CD14-positive monocyte (primary cell): ENCODE data around the gene SELENOM. TPM values are rescaled to one million over a fixed set of nuclear protein-coding genes. Genes with fewer than 3 reads are reported as not detected.

Experiments used
- DNase-seq, 3 donors: peaks; one replicate each; pipeline ENCODE4 v3.0.0-alpha.2; 2011 to 2022
- H2AFZ ChIP-seq: 2 replicates; pipeline ENCODE4 v1.6.0; 2012; ENCODE audit warnings: mild to moderate bottlenecking, low read depth, low read length, inconsistent platforms; ENCODE audit not compliant: insufficient read depth, poor library complexity, severe bottlenecking
- H3K27ac ChIP-seq, 2 donors: 1 replicate in 1 of 2; 2 replicates in 1 of 2; pipeline ENCODE4 v1.5.1; 2012 to 2013; ENCODE audit warnings: low read length in 2 of 2, control low read depth in 1 of 2, inconsistent platforms in 1 of 2, low read depth in 1 of 2, mild to moderate bottlenecking in 1 of 2
- H3K27me3 ChIP-seq, 2 donors: one replicate each; pipeline versions ENCODE4 v1.6.0 to v1.6.1; 2011 to 2013; ENCODE audit warnings: low read length in 2 of 2; ENCODE audit not compliant: control insufficient read depth in 2 of 2, insufficient read depth in 2 of 2
- H3K36me3 ChIP-seq, 2 donors: replicated peaks in 1 of 2; 1 replicate in 1 of 2; 2 replicates in 1 of 2; pipeline versions ENCODE4 v1.5.1 to v1.6.1; 2012 to 2013; ENCODE audit warnings: low read length in 2 of 2, control low read depth in 1 of 2, inconsistent platforms in 1 of 2, mild to moderate bottlenecking in 1 of 2; ENCODE audit not compliant: insufficient read depth in 2 of 2, control insufficient read depth in 1 of 2
- H3K4me1 ChIP-seq, 2 donors: 1 replicate in 1 of 2; 2 replicates in 1 of 2; pipeline versions ENCODE4 v1.5.1 to v1.6.1; 2012 to 2013; ENCODE audit warnings: low read length in 2 of 2, control low read depth in 1 of 2, inconsistent platforms in 1 of 2, mild to moderate bottlenecking in 1 of 2, moderate library complexity in 1 of 2; ENCODE audit not compliant: insufficient read depth in 2 of 2, control insufficient read depth in 1 of 2
- H3K4me2 ChIP-seq: replicated peaks from 2 replicates; pipeline ENCODE3; 2012; ENCODE audit warnings: low read length, moderate library complexity, mild to moderate bottlenecking; ENCODE audit not compliant: poor library complexity, severe bottlenecking; ENCODE audit errors: extremely low read depth
- H3K4me3 ChIP-seq, 3 experiments: fragments of 200-600 bp in 1 of 3; sonication (generic) in 1 of 3; replicated peaks in 1 of 3; 1 replicate in 2 of 3; 2 replicates in 1 of 3; pipeline ENCODE4 v1.5.1; 2011 to 2013; ENCODE audit warnings: low read length in 3 of 3, mild to moderate bottlenecking in 3 of 3, control low read depth in 2 of 3, low read depth in 2 of 3, inconsistent platforms in 1 of 3, moderate library complexity in 1 of 3
- H3K79me2 ChIP-seq: 2 replicates; pipeline ENCODE4 v1.6.0; 2012; ENCODE audit warnings: mild to moderate bottlenecking, control low read depth, inconsistent platforms, low read length, moderate library complexity; ENCODE audit not compliant: insufficient read depth
- H3K9ac ChIP-seq: 2 replicates; pipeline ENCODE4 v1.6.0; 2017; ENCODE audit warnings: low read length, mild to moderate bottlenecking; ENCODE audit not compliant: insufficient read depth, poor library complexity, severe bottlenecking
- H3K9me3 ChIP-seq, 2 donors: replicated peaks in 1 of 2; 1 replicate in 1 of 2; 2 replicates in 1 of 2; pipeline versions ENCODE4 v1.5.1 to v1.6.1; 2012 to 2013; ENCODE audit warnings: low read length in 2 of 2, control low read depth in 1 of 2; ENCODE audit not compliant: control insufficient read depth in 1 of 2, insufficient read depth in 1 of 2
- H4K20me1 ChIP-seq: 2 replicates; pipeline ENCODE4 v1.6.0; 2012; ENCODE audit warnings: mild to moderate bottlenecking, low read length, control low read depth, moderate library complexity; ENCODE audit not compliant: insufficient read depth
- H3K27ac Mint-ChIP-seq, 7 donors: one replicate each; pipeline ENCODE4 v1.8.0; 2020; ENCODE audit warnings: mild to moderate bottlenecking in 7 of 7, mixed read lengths in 7 of 7, moderate library complexity in 6 of 7, inconsistent platforms in 2 of 7
- H3K27me3 Mint-ChIP-seq, 3 donors: one replicate each; pipeline ENCODE4 v1.8.0; 2021 to 2022; ENCODE audit warnings: low read depth in 3 of 3, mild to moderate bottlenecking in 3 of 3, mixed read lengths in 3 of 3, moderate library complexity in 3 of 3, inconsistent platforms in 1 of 3
- H3K36me3 Mint-ChIP-seq, 2 donors: one replicate each; pipeline ENCODE4 v1.8.0; 2020; ENCODE audit warnings: mixed read lengths in 2 of 2, inconsistent platforms in 1 of 2, mild to moderate bottlenecking in 1 of 2
- H3K4me1 Mint-ChIP-seq: one replicate; pipeline ENCODE4 v1.8.0; 2020; ENCODE audit warnings: mild to moderate bottlenecking, mixed read lengths
- H3K4me3 Mint-ChIP-seq, 2 donors: one replicate each; pipeline ENCODE4 v1.8.0; 2020; ENCODE audit warnings: mild to moderate bottlenecking in 2 of 2, mixed read lengths in 2 of 2, moderate library complexity in 1 of 2
- H3K9me3 Mint-ChIP-seq, 7 donors: one replicate each; pipeline ENCODE4 v1.8.0; 2020 to 2022; ENCODE audit warnings: mixed read lengths in 7 of 7, mild to moderate bottlenecking in 6 of 7, moderate library complexity in 6 of 7, inconsistent platforms in 2 of 7
- CTCF ChIP-seq: fragments of 200-600 bp; IDR thresholded peaks from one replicate; pipeline ENCODE4 v1.8.0; 2022; ENCODE audit warnings: antibody characterized with exemption, mild to moderate bottlenecking
- WGBS: methylation state at CpG from one replicate; pipeline ENCODE4 v1.1.5; 2013; ENCODE audit warnings: missing lambda C conversion rate; ENCODE audit not compliant: insufficient coverage; 5-methylcytosine and 5-hydroxymethylcytosine counted together
- intact Hi-C, 2 donors: fragments of 100-400 bp; cut with micrococcal nuclease; formaldehyde crosslinking; loops; one replicate each; pipeline versions ENCODE4 v1.15.0 to v1.15.1; 2023
- polyA plus RNA-seq, 3 donors: library from polyadenylated mRNA; depleted of rRNA in 1 of 3; unstranded in 2 of 3; stranded (reverse) in 1 of 3; fragments of 300-500 nt in 2 of 3; fragments of >200 nt in 1 of 3; fragmentation: Illumina TruSeq in 2 of 3; gene quantifications; 1 replicate in 2 of 3; 2 replicates in 1 of 3; pipeline ENCODE4 v1.2.3, GENCODE V29; 2012 to 2021

Gene SELENOM
- polyA plus RNA-seq, 3 donors = 3.2 to 7.6 (median 3.4) TPM

- Mint-ChIP-seq H3K4me3 (no peak overlapping the region), H3K27ac (peak overlapping the region in 1 of 7 donors; percentile 13), H3K4me1 (peaks cover 6% of the 10 kb centered on the region), H3K27me3 (peaks cover 6 to 9% (median 8%) of the 10 kb centered on the region in 3 donors), H3K9me3 (peaks cover 2 to 19% (median 9%) of the 10 kb centered on the region in 7 donors), H3K36me3 (no peaks in the 10 kb centered on the region)
- Histone ChIP-seq H3K9ac (no peak overlapping the region), H3K36me3 (no peaks in the 10 kb centered on the region), H3K4me3 (no peak overlapping the region), H3K79me2 (no peaks in the 10 kb centered on the region), H4K20me1 (no peaks in the 10 kb centered on the region), H3K4me1 (no peaks in the 10 kb centered on the region), H3K27ac (no peak overlapping the region), H3K9me3 (peaks cover 0 to 7% of the 10 kb centered on the region in 2 donors), H3K4me2 (no peak overlapping the region), H2AFZ (peak overlapping the region; percentile 32), H3K27me3 (peaks cover 0 to 2% of the 10 kb centered on the region in 2 donors)
- DNase-seq = peak; percentile 26 to 52 (median 43)
- intact Hi-C loops = no loop called here
- 24% methylated on average over 5 of the region's 5 CpGs for WGBS
- TF ChIP-seq CTCF = peak; percentile 75
These were observed 41.7 kb upstream of the SELENOM start for GRCh38 chr22:31148953-31149627.

- H3K27me3 Mint-ChIP-seq = peaks cover 6 to 8% (median 7%) of the 10 kb centered on the region in 3 donors
- no CpG with 5 or more reads among the region's 1 CpG for WGBS
These were observed 41.1 kb upstream of the SELENOM start for GRCh38 chr22:31148488-31148887.

More at GRCh38 chr22:31148488-31148887, 41.1 kb upstream of the SELENOM start:
- no peaks in the 10 kb centered on the region for H3K36me3 ChIP-seq
- Mint-ChIP-seq H3K27ac (no peak overlapping the region), H3K36me3 (no peaks in the 10 kb centered on the region), H3K4me3 (no peak overlapping the region), H3K4me1 (peaks cover 6% of the 10 kb centered on the region), H3K9me3 (peaks cover 2 to 19% (median 9%) of the 10 kb centered on the region in 7 donors)
- H3K4me2 ChIP-seq = no peak overlapping the region
- no peaks in the 10 kb centered on the region for H3K4me1 ChIP-seq
- H3K27me3 ChIP-seq = peaks cover 0 to 2% of the 10 kb centered on the region in 2 donors
- TF ChIP-seq CTCF = no peak
- no peak overlapping the region for H3K9ac ChIP-seq
- H3K4me3 ChIP-seq = no peak overlapping the region
- no peaks in the 10 kb centered on the region for H4K20me1 ChIP-seq
- H2AFZ ChIP-seq = peak overlapping the region; percentile 32
- H3K27ac ChIP-seq = no peak overlapping the region
- no peaks in the 10 kb centered on the region for H3K79me2 ChIP-seq
- no peak for DNase-seq
- intact Hi-C loops = no loop called here
- H3K9me3 ChIP-seq = peaks cover 0 to 7% of the 10 kb centered on the region in 2 donors
